Neuronal stem cell (in vitro differentiated cells): ENCODE results near the gene PLXNC1.
A peak's percentile ranks its signal among the peaks of the same experiment; 100 is the strongest.

Experiments used
- DNase-seq: peaks from one replicate; pipeline ENCODE4 v3.0.0-alpha.2; 2013; ENCODE audit warnings: low spot score
- H2AFZ ChIP-seq: one replicate; pipeline ENCODE4 v1.6.1; 2013; ENCODE audit warnings: mild to moderate bottlenecking, low read length, inconsistent platforms
- H2AK5ac ChIP-seq: 2 replicates; pipeline ENCODE4 v1.6.1; 2013; ENCODE audit warnings: low read depth, mild to moderate bottlenecking, inconsistent platforms, low read length, moderate library complexity, mixed read lengths
- H2BK120ac ChIP-seq: 2 replicates; pipeline ENCODE4 v1.6.1; 2013; ENCODE audit warnings: low read depth, mild to moderate bottlenecking, inconsistent platforms, low read length, moderate library complexity, mixed read lengths
- H2BK12ac ChIP-seq: one replicate; pipeline ENCODE4 v1.6.1; 2013; ENCODE audit warnings: low read length, inconsistent platforms
- H2BK15ac ChIP-seq: 2 replicates; pipeline ENCODE4 v1.6.1; 2013; ENCODE audit warnings: mild to moderate bottlenecking, low read length, inconsistent platforms, mixed read lengths
- H2BK5ac ChIP-seq: one replicate; pipeline ENCODE4 v1.6.1; 2013; ENCODE audit warnings: inconsistent platforms, mild to moderate bottlenecking, low read length, moderate library complexity
- H3K14ac ChIP-seq: one replicate; pipeline ENCODE4 v1.6.1; 2013; ENCODE audit warnings: low read length, inconsistent platforms
- H3K18ac ChIP-seq: 2 replicates; pipeline ENCODE4 v1.6.1; 2013; ENCODE audit warnings: low read length, inconsistent platforms
- H3K23ac ChIP-seq: 2 replicates; pipeline ENCODE4 v1.6.1; 2013; ENCODE audit warnings: low read depth, mild to moderate bottlenecking, mixed read lengths, low read length, inconsistent platforms; ENCODE audit not compliant: poor library complexity
- H3K27ac ChIP-seq: replicated peaks from 3 replicates; pipeline ENCODE4 v1.5.1; 2013; ENCODE audit warnings: low read length, inconsistent platforms
- H3K27me3 ChIP-seq, 3 experiments: 2 replicates each; pipeline ENCODE4 v1.6.1; 2013; ENCODE audit warnings: low read length in 3 of 3, mild to moderate bottlenecking in 2 of 3, inconsistent platforms in 1 of 3, low read depth in 1 of 3, mixed read lengths in 1 of 3, moderate library complexity in 1 of 3; ENCODE audit not compliant: control insufficient read depth in 3 of 3, insufficient read depth in 3 of 3
- H3K36me3 ChIP-seq, 2 donors: replicated peaks in 1 of 2; 2 replicates each; pipeline ENCODE4 v1.6.1; 2013; ENCODE audit warnings: low read length in 2 of 2; ENCODE audit not compliant: control insufficient read depth in 2 of 2, insufficient read depth in 2 of 2
- H3K4ac ChIP-seq: 2 replicates; pipeline ENCODE4 v1.6.1; 2013; ENCODE audit warnings: inconsistent platforms, mild to moderate bottlenecking, low read length, moderate library complexity
- H3K4me1 ChIP-seq, 2 donors: 1 replicate in 1 of 2; 2 replicates in 1 of 2; pipeline ENCODE4 v1.6.1; 2013; ENCODE audit warnings: low read length in 2 of 2, low read depth in 1 of 2; ENCODE audit not compliant: control insufficient read depth in 2 of 2, insufficient read depth in 1 of 2
- H3K4me2 ChIP-seq: one replicate; pipeline ENCODE4 v1.6.1; 2013; ENCODE audit warnings: mild to moderate bottlenecking, low read length, inconsistent platforms; ENCODE audit not compliant: insufficient read depth, poor library complexity, severe bottlenecking
- H3K4me3 ChIP-seq, 2 donors: 2 replicates each; pipeline ENCODE4 v1.5.1; 2013; ENCODE audit warnings: low read length in 2 of 2, mild to moderate bottlenecking in 2 of 2, inconsistent platforms in 1 of 2, moderate library complexity in 1 of 2
- H3K79me1 ChIP-seq: one replicate; pipeline ENCODE4 v1.6.1; 2013; ENCODE audit warnings: low read depth, mild to moderate bottlenecking, inconsistent platforms, low read length, moderate library complexity
- H3K9ac ChIP-seq: one replicate; pipeline ENCODE4 v1.6.1; 2013; ENCODE audit warnings: mild to moderate bottlenecking, low read depth, low read length, inconsistent platforms; ENCODE audit not compliant: poor library complexity
- H3K9me3 ChIP-seq, 2 donors: replicated peaks in 1 of 2; 2 replicates each; pipeline versions ENCODE3 to v1.6.1; 2013; ENCODE audit warnings: low read length in 2 of 2, mild to moderate bottlenecking in 2 of 2, inconsistent platforms in 1 of 2, low read depth in 1 of 2, mixed read lengths in 1 of 2, moderate library complexity in 1 of 2; ENCODE audit not compliant: control insufficient read depth in 2 of 2, insufficient read depth in 1 of 2
- H4K8ac ChIP-seq: one replicate; pipeline ENCODE4 v1.6.1; 2013; ENCODE audit warnings: low read depth, mild to moderate bottlenecking, inconsistent platforms, low read length, moderate library complexity
- H4K91ac ChIP-seq: one replicate; pipeline ENCODE4 v1.6.1; 2013; ENCODE audit warnings: low read length, low read depth, mild to moderate bottlenecking, inconsistent platforms; ENCODE audit not compliant: poor library complexity
- WGBS, 2 donors: extraction: QIAGEN DNeasy Blood & Tissue Kit; methylation state at CpG; one replicate each; pipeline ENCODE4 v1.1.7; 2013; ENCODE audit warnings: missing lambda C conversion rate in 2 of 2, mixed read lengths in 1 of 2; ENCODE audit not compliant: insufficient read length in 2 of 2, insufficient replicate concordance in 1 of 2; ENCODE audit errors: extremely low coverage in 2 of 2; 5-methylcytosine and 5-hydroxymethylcytosine counted together

Gene PLXNC1

DNA sequence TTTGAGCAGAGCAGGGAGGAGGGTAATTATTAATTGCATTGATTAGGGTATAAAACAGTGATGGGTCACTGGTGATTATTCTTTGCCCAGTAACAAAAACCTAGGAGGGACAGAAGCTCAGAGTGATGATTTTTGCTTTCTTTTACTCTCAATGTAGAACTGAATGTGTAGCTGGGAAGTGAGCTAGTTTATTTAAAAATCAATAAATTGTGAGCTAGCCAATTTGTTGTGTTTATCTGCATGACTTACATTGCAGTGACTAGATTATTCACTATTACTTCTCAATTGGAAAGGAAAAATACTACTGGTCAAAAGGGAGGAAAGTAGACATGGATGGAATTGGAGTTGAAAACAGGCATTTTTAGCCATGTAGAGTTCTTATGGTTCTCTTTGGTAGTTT is 107.1 kb downstream of the PLXNC1 start:
- Histone ChIP-seq H3K23ac (no peak overlapping the region), H3K4me3 (no peak overlapping the region), H2BK120ac (no peak overlapping the region), H2AFZ (no peak overlapping the region), H3K36me3 (peaks cover under 1 to 2% of the 10 kb centered on the region in 2 donors), H3K18ac (no peak overlapping the region), H2BK15ac (no peak overlapping the region), H2BK12ac (no peak overlapping the region), H3K27ac (no peak overlapping the region), H3K4ac (no peak overlapping the region), H3K79me1 (no peaks in the 10 kb centered on the region), H3K27me3 (no peaks in the 10 kb centered on the region), H2BK5ac (no peak overlapping the region), H2AK5ac (no peak overlapping the region), H4K8ac (no peak overlapping the region), H3K9me3 (no peaks in the 10 kb centered on the region), H3K4me1 (peaks cover 0 to 4% of the 10 kb centered on the region in 2 donors), H3K4me2 (no peak overlapping the region), H3K14ac (no peak overlapping the region), H4K91ac (no peak overlapping the region), H3K9ac (no peak overlapping the region)
- no peak for DNase-seq

DNA sequence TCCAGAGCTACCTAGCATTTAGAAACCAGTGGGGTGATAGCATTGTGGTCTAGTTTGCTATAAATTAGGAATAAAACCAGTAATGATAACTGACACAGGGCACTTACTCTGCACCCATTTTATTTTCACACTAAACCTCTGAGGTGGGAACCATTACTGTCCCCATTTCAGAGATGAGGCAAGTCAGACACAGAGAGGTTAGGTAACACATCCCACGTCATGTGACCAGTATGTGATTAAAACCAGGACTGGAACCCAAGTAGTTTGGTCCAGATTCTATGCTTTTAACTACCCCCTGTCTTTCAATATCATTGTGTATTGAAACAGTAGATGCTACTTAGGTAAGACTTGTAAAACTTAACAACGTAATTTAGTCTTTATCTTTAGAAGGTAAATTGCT is 110.2 kb downstream of the PLXNC1 start:
- H3K14ac ChIP-seq = no peak overlapping the region
- no peak overlapping the region for H2AFZ ChIP-seq
- H3K9me3 ChIP-seq = no peaks in the 10 kb centered on the region
- no peaks in the 10 kb centered on the region for H3K27me3 ChIP-seq
- H2BK15ac ChIP-seq = no peak overlapping the region
- WGBS, 2 donors = no CpG with 5 or more reads among the region's 2 CpGs
- no peak for DNase-seq
- H3K23ac ChIP-seq = no peak overlapping the region
- H2BK5ac ChIP-seq = no peak overlapping the region
- H4K8ac ChIP-seq = no peak overlapping the region
- peaks cover 7 to 22% of the 10 kb centered on the region in 2 donors for H3K4me1 ChIP-seq
- H3K4me2 ChIP-seq = no peak overlapping the region
- H3K27ac ChIP-seq = no peak overlapping the region
- H4K91ac ChIP-seq = no peak overlapping the region
- H3K18ac ChIP-seq = no peak overlapping the region
- H2AK5ac ChIP-seq = no peak overlapping the region
- H2BK12ac ChIP-seq = no peak overlapping the region
- H3K79me1 ChIP-seq = no peaks in the 10 kb centered on the region
- no peak overlapping the region for H2BK120ac ChIP-seq
- H3K36me3 ChIP-seq = peaks cover 2 to 4% of the 10 kb centered on the region in 2 donors
- no peak overlapping the region for H3K9ac ChIP-seq
- H3K4ac ChIP-seq = no peak overlapping the region
- no peak overlapping the region for H3K4me3 ChIP-seq

DNA sequence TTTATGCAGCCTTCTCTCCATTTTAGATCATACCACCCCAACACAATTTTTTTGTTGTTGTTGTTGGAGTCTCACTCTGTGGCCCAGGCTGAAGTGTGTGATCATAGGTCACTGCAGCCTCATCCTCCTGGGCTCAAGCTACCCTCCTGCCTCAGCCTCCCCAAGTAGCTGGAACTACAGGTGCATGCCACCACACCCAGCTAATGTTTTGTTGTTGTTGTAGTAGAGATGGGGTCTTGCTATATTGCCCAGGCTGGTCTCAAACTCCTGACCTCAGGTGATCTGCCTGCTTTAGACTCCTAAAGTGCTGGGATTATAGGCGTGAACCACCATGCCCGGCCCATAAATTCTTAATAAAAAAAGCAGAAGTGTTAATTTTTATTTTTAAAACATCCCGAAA is 111.6 kb downstream of the PLXNC1 start:
- H3K27me3 ChIP-seq = no peaks in the 10 kb centered on the region
- H3K4ac ChIP-seq = no peak overlapping the region
- no peak overlapping the region for H3K4me3 ChIP-seq
- no peak overlapping the region for H3K9ac ChIP-seq
- H3K9me3 ChIP-seq = no peaks in the 10 kb centered on the region
- H3K14ac ChIP-seq = no peak overlapping the region
- no peak overlapping the region for H3K23ac ChIP-seq
- no peak overlapping the region for H3K18ac ChIP-seq
- H3K79me1 ChIP-seq = no peaks in the 10 kb centered on the region
- H3K4me1 ChIP-seq = peaks cover 11 to 26% of the 10 kb centered on the region in 2 donors
- H2BK12ac ChIP-seq = no peak overlapping the region
- DNase-seq = no peak
- no peak overlapping the region for H2BK15ac ChIP-seq
- H2AFZ ChIP-seq = no peak overlapping the region
- no peak overlapping the region for H2BK5ac ChIP-seq
- no peak overlapping the region for H2AK5ac ChIP-seq
- no peak overlapping the region for H4K8ac ChIP-seq
- WGBS, 2 donors = no CpG with 5 or more reads among the region's 3 CpGs
- no peak overlapping the region for H3K4me2 ChIP-seq
- no peak overlapping the region for H4K91ac ChIP-seq
- peaks cover 2 to 4% of the 10 kb centered on the region in 2 donors for H3K36me3 ChIP-seq
- H2BK120ac ChIP-seq = no peak overlapping the region
- no peak overlapping the region for H3K27ac ChIP-seq

GRCh38 chr12:94260717-94261116 is 112.3 kb downstream of the PLXNC1 start:
- H3K14ac ChIP-seq = no peak overlapping the region
- no peak overlapping the region for H2BK15ac ChIP-seq
- H3K18ac ChIP-seq = peak overlapping the region; percentile 49
- no peak overlapping the region for H3K4ac ChIP-seq
- H3K9ac ChIP-seq = no peak overlapping the region
- no peaks in the 10 kb centered on the region for H3K27me3 ChIP-seq
- peak overlapping the region; percentile 67 for H3K27ac ChIP-seq
- no peak overlapping the region for H3K4me2 ChIP-seq
- no peak overlapping the region for H3K23ac ChIP-seq
- DNase-seq = no peak
- H3K36me3 ChIP-seq = peaks cover 2 to 4% of the 10 kb centered on the region in 2 donors
- H2BK12ac ChIP-seq = peak overlapping the region; percentile 67
- no peak overlapping the region for H4K8ac ChIP-seq
- H2AFZ ChIP-seq = no peak overlapping the region
- no peak overlapping the region for H3K4me3 ChIP-seq
- peaks cover 11 to 26% of the 10 kb centered on the region in 2 donors for H3K4me1 ChIP-seq
- H3K79me1 ChIP-seq = no peaks in the 10 kb centered on the region
- no peak overlapping the region for H2AK5ac ChIP-seq
- no peaks in the 10 kb centered on the region for H3K9me3 ChIP-seq
- no peak overlapping the region for H4K91ac ChIP-seq
- H2BK120ac ChIP-seq = no peak overlapping the region
- no peak overlapping the region for H2BK5ac ChIP-seq
- WGBS, 2 donors = no CpG with 5 or more reads among the region's 13 CpGs
